Endothelial cell of umbilical vein (primary cell): ENCODE data around the gene FAM117B. TPM values are rescaled to one million over a fixed set of nuclear protein-coding genes. Genes with fewer than 3 reads are reported as not detected.

Source experiments
- BruUV-seq: library from RNA; stranded (reverse); fragments of 400-500 nt; replicated peaks from 2 replicates; lab custom pipeline; 2021; lab: Mats Ljungman, UMichigan
- CTCF ChIA-PET: fragments of 300-600, 350-600 bp; sonication (Branson Sonifier 250); formaldehyde crosslinking; loops from one replicate; lab custom pipeline; 2021; ENCODE audit warnings: antibody characterized with exemption, inconsistent platforms; lab: Charles Lee
- POLR2A ChIA-PET: fragments of 300-600, 350-600 bp; sonication (Branson Sonifier 250); formaldehyde crosslinking; loops from one replicate; lab custom pipeline; 2021; ENCODE audit warnings: antibody characterized with exemption, inconsistent platforms; lab: Charles Lee
- DNase-seq: peaks from one replicate; pipeline ENCODE4 v3.0.0-alpha.2; 2011; ENCODE audit warnings: low read depth, low spot score
- FAIRE-seq: peaks from 2 replicates; lab custom pipeline; 2011; peaks lifted over from hg19 to GRCh38; lab: Jason Lieb, UNC
- H2AFZ ChIP-seq: 2 replicates; pipeline ENCODE4 v1.6.0; 2012; ENCODE audit warnings: low read depth, low read length, control low read depth, inconsistent platforms
- H3K27ac ChIP-seq: 2 replicates; pipeline ENCODE4 v1.5.1; 2011; ENCODE audit warnings: low read depth, mild to moderate bottlenecking, control low read depth, low read length, moderate library complexity; ENCODE audit not compliant: insufficient read depth
- H3K27me3 ChIP-seq, 2 experiments: 2 replicates each; pipeline versions ENCODE4 v1.6.0 to v1.6.1; 2011; ENCODE audit warnings: low read length in 2 of 2, mixed read lengths in 1 of 2; ENCODE audit not compliant: control insufficient read depth in 2 of 2, insufficient read depth in 2 of 2
- H3K36me3 ChIP-seq, 2 experiments: 2 replicates in 1 of 2; 3 replicates in 1 of 2; pipeline ENCODE4 v1.5.1; 2011; ENCODE audit warnings: low read length in 2 of 2, mild to moderate bottlenecking in 1 of 2, moderate library complexity in 1 of 2; ENCODE audit not compliant: control insufficient read depth in 2 of 2, insufficient read depth in 2 of 2; ENCODE audit errors: extremely low read depth in 1 of 2
- H3K4me1 ChIP-seq: 3 replicates; pipeline ENCODE4 v1.5.1; 2011; ENCODE audit warnings: mild to moderate bottlenecking, low read length; ENCODE audit not compliant: control insufficient read depth, insufficient read depth; ENCODE audit errors: extremely low read depth
- H3K4me2 ChIP-seq: 2 replicates; pipeline ENCODE4 v1.6.1; 2011; ENCODE audit warnings: low read length, control low read depth, mixed read lengths; ENCODE audit not compliant: insufficient read depth
- H3K4me3 ChIP-seq, 3 experiments: fragments of 200-600 bp in 1 of 3; sonication (generic), shearing (Covaris generic) in 1 of 3; replicated peaks in 1 of 3; 2 replicates each; pipeline ENCODE4 v1.5.1; 2011 to 2016; ENCODE audit warnings: control low read depth in 3 of 3, low read length in 3 of 3, mild to moderate bottlenecking in 2 of 3, inconsistent platforms in 1 of 3, low read depth in 1 of 3, moderate library complexity in 1 of 3; ENCODE audit not compliant: insufficient read depth in 1 of 3
- H3K79me2 ChIP-seq: 2 replicates; pipeline ENCODE4 v1.6.0; 2012; ENCODE audit warnings: low read length, inconsistent platforms; ENCODE audit not compliant: control insufficient read depth, insufficient read depth
- H3K9ac ChIP-seq: replicated peaks from 2 replicates; pipeline ENCODE3; 2011; ENCODE audit warnings: low read length, control low read depth; ENCODE audit not compliant: insufficient read depth; ENCODE audit errors: extremely low read depth
- H3K9me1 ChIP-seq: replicated peaks from 3 replicates; pipeline ENCODE4 v1.6.0; 2011; ENCODE audit warnings: mild to moderate bottlenecking, low read length; ENCODE audit not compliant: control insufficient read depth, insufficient read depth; ENCODE audit errors: extremely low read depth
- H3K9me3 ChIP-seq: replicated peaks from 2 replicates; pipeline ENCODE4 v1.5.1; 2012; ENCODE audit warnings: low read length, inconsistent platforms; ENCODE audit not compliant: control insufficient read depth, insufficient read depth
- H4K20me1 ChIP-seq: replicated peaks from 2 replicates; pipeline ENCODE3; 2011; ENCODE audit warnings: mild to moderate bottlenecking, low read length; ENCODE audit not compliant: control insufficient read depth, insufficient read depth; ENCODE audit errors: extremely low read depth
- EZH2 ChIP-seq: IDR thresholded peaks from 2 replicates; pipeline ENCODE4 v1.6.1; 2012; ENCODE audit warnings: borderline replicate concordance, low read depth, mild to moderate bottlenecking, moderate library complexity, low read length, inconsistent platforms; ENCODE audit not compliant: severe bottlenecking
- FOS ChIP-seq: IDR thresholded peaks from 2 replicates; pipeline ENCODE4 v1.6.1; 2011; ENCODE audit warnings: mild to moderate bottlenecking, low read length, moderate library complexity, borderline replicate concordance; ENCODE audit not compliant: insufficient read depth
- GATA2 ChIP-seq: IDR thresholded peaks from 2 replicates; pipeline ENCODE4 v1.7.0; 2011; ENCODE audit warnings: low read depth, mild to moderate bottlenecking, moderate library complexity, mixed read lengths, low read length; ENCODE audit not compliant: insufficient read length, insufficient read depth
- JUN ChIP-seq: IDR thresholded peaks from 2 replicates; pipeline ENCODE4 v1.6.1; 2011; ENCODE audit warnings: borderline replicate concordance, low read depth; ENCODE audit not compliant: insufficient read length, insufficient read depth
- MYC ChIP-seq: IDR thresholded peaks from one replicate; pipeline ENCODE4 v1.6.1; 2011; ENCODE audit warnings: mild to moderate bottlenecking, low read depth, low read length
- POLR2A ChIP-seq: IDR thresholded peaks from 2 replicates; pipeline ENCODE4 v1.6.1; 2012; ENCODE audit warnings: low read depth, mild to moderate bottlenecking, control low read depth, low read length
- POLR2AphosphoS5 ChIP-seq: IDR thresholded peaks from 2 replicates; pipeline ENCODE4 v1.6.1; 2012; ENCODE audit warnings: low read depth, mild to moderate bottlenecking, control low read depth, low read length, moderate library complexity; ENCODE audit not compliant: insufficient read depth
- dilution Hi-C: fragments of 300-500 bp; cut with MboI; formaldehyde crosslinking; loops from one replicate; pipeline ENCODE4 v1.15.0; 2019; ENCODE audit warnings: low sequenced_read_pairs; ENCODE audit not compliant: extremely low pct_ligation_motif_present
- intact Hi-C: fragments of 100-400 bp; cut with micrococcal nuclease; formaldehyde crosslinking; loops from one replicate; pipeline ENCODE4 v1.10.0; 2022
- polyA plus RNA-seq, 4 experiments: library from polyadenylated mRNA; depleted of rRNA in 3 of 4; stranded (reverse) in 3 of 4; unstranded in 1 of 4; fragments of >200 nt; gene quantifications; 2 replicates each; pipeline versions ENCODE4 v1.2.1 to v1.2.3, GENCODE V29; 2011 to 2012; ENCODE audit warnings: missing spikeins in 1 of 4
- total RNA-seq: library from RNA; stranded (reverse); gene quantifications from 2 replicates; pipeline ENCODE4 v1.2.3, GENCODE V29; 2021
- TF ChIP-seq, protein P1 (sequence below), 2 donors: IDR thresholded peaks; 1 replicate in 1 of 2; 2 replicates in 1 of 2; pipeline ENCODE4 v1.5.1; 2011; ENCODE audit warnings: low read length in 2 of 2, mild to moderate bottlenecking in 2 of 2, moderate library complexity in 2 of 2, control low read depth in 1 of 2, inconsistent platforms in 1 of 2, low read depth in 1 of 2; ENCODE audit not compliant: insufficient read depth in 1 of 2; ENCODE audit errors: extremely low read depth in 1 of 2
- TF ChIP-seq, protein P2 (sequence below): IDR thresholded peaks from 2 replicates; pipeline ENCODE4 v1.6.1; 2011; ENCODE audit not compliant: insufficient read depth, insufficient read length

The FAM117B gene
- total and polyA plus RNA-seq, 2 donors (not counting 3 experiments of a cell fraction or from before 2014, with no cell fraction given), result 1.3 to 7.0 TPM

DNA sequence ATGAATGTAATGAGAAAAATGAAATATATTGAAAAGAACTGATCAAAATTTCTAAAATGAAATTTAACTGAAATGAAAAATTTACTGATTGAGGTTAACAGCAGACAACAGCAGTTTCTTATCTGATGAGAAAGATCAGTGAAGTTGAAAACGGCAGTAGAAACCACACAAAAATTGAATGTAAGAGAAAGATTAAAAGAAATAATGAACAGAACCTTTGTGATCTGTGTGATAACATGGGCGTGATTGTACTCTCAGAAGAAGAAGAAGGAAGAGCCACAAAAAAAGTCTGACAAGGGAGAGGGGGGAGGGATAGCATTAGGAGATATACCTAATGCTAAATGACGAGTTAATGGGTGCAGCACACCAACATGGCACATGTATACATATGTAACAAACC is 45.2 kb downstream of the FAM117B start:
- POLR2A ChIA-PET, result no interaction called here
- H3K9ac ChIP-seq, result no peak overlapping the region
- H3K4me3 ChIP-seq, result no peak overlapping the region
- no peak for FAIRE-seq
- H3K9me3 ChIP-seq, result no peaks in the 10 kb centered on the region
- dilution Hi-C loops, result no loop called here
- H3K4me1 ChIP-seq, result no peaks in the 10 kb centered on the region
- H3K4me2 ChIP-seq, result no peak overlapping the region
- intact Hi-C loops, result no loop called here
- H3K79me2 ChIP-seq, result no peaks in the 10 kb centered on the region
- no peak for TF ChIP-seq FOS
- H3K36me3 ChIP-seq, result no peaks in the 10 kb centered on the region
- no peaks in the 10 kb centered on the region for H3K27me3 ChIP-seq
- H2AFZ ChIP-seq, result no peak overlapping the region
- no peaks in the 10 kb centered on the region for H4K20me1 ChIP-seq
- CTCF ChIA-PET, result no interaction called here
- H3K9me1 ChIP-seq, result no peaks in the 10 kb centered on the region
- no peak for DNase-seq
- BruUV-seq, result no TSS peak
- H3K27ac ChIP-seq, result no peak overlapping the region

DNA sequence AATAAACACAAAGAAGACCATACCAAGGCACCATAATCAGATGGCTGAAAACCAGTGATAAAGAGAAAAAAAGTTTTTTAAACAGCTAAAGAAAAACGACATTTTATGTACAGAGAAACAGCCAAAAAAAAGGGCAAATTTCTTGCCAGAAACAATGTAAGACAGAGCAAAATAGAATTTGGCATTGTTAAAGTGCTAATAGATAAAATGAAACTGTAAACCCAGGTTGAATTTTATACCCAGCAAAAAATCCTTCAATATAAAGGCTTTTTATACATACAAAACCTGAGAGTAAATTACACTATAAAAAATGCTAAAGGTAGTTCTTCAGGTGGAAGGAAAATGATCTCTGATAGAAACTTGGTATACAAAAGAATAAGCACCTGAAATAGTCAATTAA is 45.7 kb downstream of the FAM117B start:
- Histone ChIP-seq H2AFZ (no peak overlapping the region), H3K27me3 (no peaks in the 10 kb centered on the region), H3K36me3 (no peaks in the 10 kb centered on the region), H3K9me3 (no peaks in the 10 kb centered on the region), H4K20me1 (no peaks in the 10 kb centered on the region), H3K79me2 (no peaks in the 10 kb centered on the region), H3K9ac (no peak overlapping the region), H3K9me1 (no peaks in the 10 kb centered on the region), H3K4me3 (no peak overlapping the region), H3K4me1 (no peaks in the 10 kb centered on the region), H3K27ac (no peak overlapping the region), H3K4me2 (no peak overlapping the region)
- dilution Hi-C loops, result no loop called here
- TF ChIP-seq MYC, result no peak
- TF ChIP-seq GATA2, result no peak
- no peak for TF ChIP-seq EZH2
- TF ChIP-seq, protein P1, sequence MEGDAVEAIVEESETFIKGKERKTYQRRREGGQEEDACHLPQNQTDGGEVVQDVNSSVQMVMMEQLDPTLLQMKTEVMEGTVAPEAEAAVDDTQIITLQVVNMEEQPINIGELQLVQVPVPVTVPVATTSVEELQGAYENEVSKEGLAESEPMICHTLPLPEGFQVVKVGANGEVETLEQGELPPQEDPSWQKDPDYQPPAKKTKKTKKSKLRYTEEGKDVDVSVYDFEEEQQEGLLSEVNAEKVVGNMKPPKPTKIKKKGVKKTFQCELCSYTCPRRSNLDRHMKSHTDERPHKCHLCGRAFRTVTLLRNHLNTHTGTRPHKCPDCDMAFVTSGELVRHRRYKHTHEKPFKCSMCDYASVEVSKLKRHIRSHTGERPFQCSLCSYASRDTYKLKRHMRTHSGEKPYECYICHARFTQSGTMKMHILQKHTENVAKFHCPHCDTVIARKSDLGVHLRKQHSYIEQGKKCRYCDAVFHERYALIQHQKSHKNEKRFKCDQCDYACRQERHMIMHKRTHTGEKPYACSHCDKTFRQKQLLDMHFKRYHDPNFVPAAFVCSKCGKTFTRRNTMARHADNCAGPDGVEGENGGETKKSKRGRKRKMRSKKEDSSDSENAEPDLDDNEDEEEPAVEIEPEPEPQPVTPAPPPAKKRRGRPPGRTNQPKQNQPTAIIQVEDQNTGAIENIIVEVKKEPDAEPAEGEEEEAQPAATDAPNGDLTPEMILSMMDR (IDR thresholded peaks at IDR 0.05; ENCODE audit: extremely low read depth in 1 of 2, insufficient read depth in 1 of 2, low read depth in 1 of 2, low read length in 2 of 2), result no peak
- TF ChIP-seq JUN, result no peak
- no peak for TF ChIP-seq POLR2AphosphoS5
- no peak for TF ChIP-seq POLR2A
- TF ChIP-seq, protein P2, sequence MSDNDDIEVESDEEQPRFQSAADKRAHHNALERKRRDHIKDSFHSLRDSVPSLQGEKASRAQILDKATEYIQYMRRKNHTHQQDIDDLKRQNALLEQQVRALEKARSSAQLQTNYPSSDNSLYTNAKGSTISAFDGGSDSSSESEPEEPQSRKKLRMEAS, result no peak
- TF ChIP-seq FOS, result no peak
- CTCF ChIA-PET, result no interaction called here
- intact Hi-C loops, result no loop called here
- POLR2A ChIA-PET, result no interaction called here
- DNase-seq (no peak), FAIRE-seq (no peak)
- BruUV-seq, result no TSS peak
